ENCODE results near the gene LHX6.

The LHX6 gene

GRCh38 chr9:122216138-122216797 lies 12.5 kb downstream of the LHX6 start:
- no peak for DNase-seq
- Histone ChIP-seq H3K4me1 (ENCODE audit: control insufficient read depth, insufficient read depth, low read length, poor library complexity, severe bottlenecking) (peaks cover 23% of the 10 kb centered on the region), H3K36me3 (ENCODE audit: control insufficient read depth, insufficient read depth, low read length) (no peaks in the 10 kb centered on the region), H3K9me3 (ENCODE audit: control insufficient read depth, low read length) (no peaks in the 10 kb centered on the region), H3K27ac (ENCODE audit: insufficient read depth, low read length, poor library complexity, severe bottlenecking) (no peak overlapping the region), H3K27me3 (replicated peaks; ENCODE audit: control insufficient read depth, insufficient read depth, low read length, poor library complexity, severe bottlenecking) (peaks cover 56% of the 10 kb centered on the region), H3K4me3 (ENCODE audit: insufficient read depth, low read depth, low read length, poor library complexity, severe bottlenecking) (no peak overlapping the region)

- Histone ChIP-seq H3K27me3 (replicated peaks; ENCODE audit: control insufficient read depth, insufficient read depth, low read length, poor library complexity, severe bottlenecking) (peaks cover 50% of the 10 kb centered on the region), H3K27ac (ENCODE audit: insufficient read depth, low read length, poor library complexity, severe bottlenecking) (no peak overlapping the region), H3K36me3 (ENCODE audit: control insufficient read depth, insufficient read depth, low read length) (no peaks in the 10 kb centered on the region), H3K4me3 (ENCODE audit: insufficient read depth, low read depth, low read length, poor library complexity, severe bottlenecking) (no peak overlapping the region), H3K9me3 (ENCODE audit: control insufficient read depth, low read length) (no peaks in the 10 kb centered on the region), H3K4me1 (ENCODE audit: control insufficient read depth, insufficient read depth, low read length, poor library complexity, severe bottlenecking) (peaks cover 19% of the 10 kb centered on the region)
- no peak for DNase-seq
These were observed 13.1 kb downstream of the LHX6 start for GRCh38 chr9:122215663-122216062.

GRCh38 chr9:122214507-122214906 lies 14.2 kb downstream of the LHX6 start:
- Histone ChIP-seq H3K9me3 (ENCODE audit: control insufficient read depth, low read length) (no peaks in the 10 kb centered on the region), H3K4me1 (ENCODE audit: control insufficient read depth, insufficient read depth, low read length, poor library complexity, severe bottlenecking) (peaks cover 15% of the 10 kb centered on the region), H3K4me3 (ENCODE audit: insufficient read depth, low read depth, low read length, poor library complexity, severe bottlenecking) (peak overlapping the region; percentile 51), H3K36me3 (ENCODE audit: control insufficient read depth, insufficient read depth, low read length) (no peaks in the 10 kb centered on the region), H3K27me3 (replicated peaks; ENCODE audit: control insufficient read depth, insufficient read depth, low read length, poor library complexity, severe bottlenecking) (peaks cover 40% of the 10 kb centered on the region), H3K27ac (ENCODE audit: insufficient read depth, low read length, poor library complexity, severe bottlenecking) (no peak overlapping the region)
- DNase-seq = no peak

GRCh38 chr9:122213589-122214413 lies 15.0 kb downstream of the LHX6 start:
- no peaks in the 10 kb centered on the region for H3K36me3 ChIP-seq (ENCODE audit: control insufficient read depth, insufficient read depth, low read length)
- H3K27me3 ChIP-seq (replicated peaks; ENCODE audit: control insufficient read depth, insufficient read depth, low read length, poor library complexity, severe bottlenecking) = peaks cover 34% of the 10 kb centered on the region
- no peak overlapping the region for H3K27ac ChIP-seq (ENCODE audit: insufficient read depth, low read length, poor library complexity, severe bottlenecking)
- peak overlapping the region; percentile 51 for H3K4me3 ChIP-seq (ENCODE audit: insufficient read depth, low read depth, low read length, poor library complexity, severe bottlenecking)
- peaks cover 8% of the 10 kb centered on the region for H3K4me1 ChIP-seq (ENCODE audit: control insufficient read depth, insufficient read depth, low read length, poor library complexity, severe bottlenecking)
- H3K9me3 ChIP-seq (ENCODE audit: control insufficient read depth, low read length) = no peaks in the 10 kb centered on the region
- DNase-seq = peak in 2 of 3 donors; percentile 9 to 21

GRCh38 chr9:122213102-122213588 lies 15.6 kb downstream of the LHX6 start:
- Histone ChIP-seq H3K4me3 (ENCODE audit: insufficient read depth, low read depth, low read length, poor library complexity, severe bottlenecking) (peak overlapping the region; percentile 51), H3K4me1 (ENCODE audit: control insufficient read depth, insufficient read depth, low read length, poor library complexity, severe bottlenecking) (peaks cover 6% of the 10 kb centered on the region), H3K27me3 (replicated peaks; ENCODE audit: control insufficient read depth, insufficient read depth, low read length, poor library complexity, severe bottlenecking) (peaks cover 29% of the 10 kb centered on the region), H3K27ac (ENCODE audit: insufficient read depth, low read length, poor library complexity, severe bottlenecking) (no peak overlapping the region), H3K36me3 (ENCODE audit: control insufficient read depth, insufficient read depth, low read length) (no peaks in the 10 kb centered on the region), H3K9me3 (ENCODE audit: control insufficient read depth, low read length) (no peaks in the 10 kb centered on the region)
- no peak for DNase-seq

GRCh38 chr9:122212473-122213004 lies 16.2 kb downstream of the LHX6 start:
- H3K9me3 ChIP-seq (ENCODE audit: control insufficient read depth, low read length) = no peaks in the 10 kb centered on the region
- H3K27ac ChIP-seq (ENCODE audit: insufficient read depth, low read length, poor library complexity, severe bottlenecking) = no peak overlapping the region
- H3K36me3 ChIP-seq (ENCODE audit: control insufficient read depth, insufficient read depth, low read length) = no peaks in the 10 kb centered on the region
- H3K4me1 ChIP-seq (ENCODE audit: control insufficient read depth, insufficient read depth, low read length, poor library complexity, severe bottlenecking) = peaks cover 6% of the 10 kb centered on the region
- no peak overlapping the region for H3K4me3 ChIP-seq (ENCODE audit: insufficient read depth, low read depth, low read length, poor library complexity, severe bottlenecking)
- no peak for DNase-seq
- H3K27me3 ChIP-seq (replicated peaks; ENCODE audit: control insufficient read depth, insufficient read depth, low read length, poor library complexity, severe bottlenecking) = peaks cover 23% of the 10 kb centered on the region

- Histone ChIP-seq H3K27ac (ENCODE audit: insufficient read depth, low read length, poor library complexity, severe bottlenecking) (no peak overlapping the region), H3K4me3 (ENCODE audit: insufficient read depth, low read depth, low read length, poor library complexity, severe bottlenecking) (no peak overlapping the region), H3K36me3 (ENCODE audit: control insufficient read depth, insufficient read depth, low read length) (no peaks in the 10 kb centered on the region), H3K9me3 (ENCODE audit: control insufficient read depth, low read length) (no peaks in the 10 kb centered on the region), H3K4me1 (ENCODE audit: control insufficient read depth, insufficient read depth, low read length, poor library complexity, severe bottlenecking) (peaks cover 6% of the 10 kb centered on the region), H3K27me3 (replicated peaks; ENCODE audit: control insufficient read depth, insufficient read depth, low read length, poor library complexity, severe bottlenecking) (peaks cover 25% of the 10 kb centered on the region)
- DNase-seq = no peak
These were observed 19.3 kb downstream of the LHX6 start for GRCh38 chr9:122209451-122209850.

- Histone ChIP-seq H3K36me3 (ENCODE audit: control insufficient read depth, insufficient read depth, low read length) (no peaks in the 10 kb centered on the region), H3K4me3 (ENCODE audit: insufficient read depth, low read depth, low read length, poor library complexity, severe bottlenecking) (no peak overlapping the region), H3K27ac (ENCODE audit: insufficient read depth, low read length, poor library complexity, severe bottlenecking) (no peak overlapping the region), H3K4me1 (ENCODE audit: control insufficient read depth, insufficient read depth, low read length, poor library complexity, severe bottlenecking) (no peaks in the 10 kb centered on the region), H3K27me3 (replicated peaks; ENCODE audit: control insufficient read depth, insufficient read depth, low read length, poor library complexity, severe bottlenecking) (peaks cover 4% of the 10 kb centered on the region), H3K9me3 (ENCODE audit: control insufficient read depth, low read length) (no peaks in the 10 kb centered on the region)
- no peak for DNase-seq
These were observed 21.7 kb downstream of the LHX6 start for GRCh38 chr9:122207096-122207495.

- H3K4me3 ChIP-seq (ENCODE audit: insufficient read depth, low read depth, low read length, poor library complexity, severe bottlenecking) = no peak overlapping the region
- DNase-seq = no peak
- H3K9me3 ChIP-seq (ENCODE audit: control insufficient read depth, low read length) = no peaks in the 10 kb centered on the region
- peaks cover 4% of the 10 kb centered on the region for H3K27me3 ChIP-seq (replicated peaks; ENCODE audit: control insufficient read depth, insufficient read depth, low read length, poor library complexity, severe bottlenecking)
- H3K4me1 ChIP-seq (ENCODE audit: control insufficient read depth, insufficient read depth, low read length, poor library complexity, severe bottlenecking) = no peaks in the 10 kb centered on the region
- H3K36me3 ChIP-seq (ENCODE audit: control insufficient read depth, insufficient read depth, low read length) = no peaks in the 10 kb centered on the region
- no peak overlapping the region for H3K27ac ChIP-seq (ENCODE audit: insufficient read depth, low read length, poor library complexity, severe bottlenecking)
These were observed 22.4 kb downstream of the LHX6 start for GRCh38 chr9:122206118-122207046.
